HL-60 (cell line): ENCODE measurements around the gene VRK3.

Source experiments
- CTCF ChIP-seq: IDR thresholded peaks from one replicate; pipeline ENCODE4 v1.5.1; 2011; ENCODE audit warnings: low read length, control low read depth, inconsistent platforms; ENCODE audit not compliant: insufficient read depth
- GABPA ChIP-seq: IDR thresholded peaks from 2 replicates; pipeline ENCODE4 v1.6.1; 2012; ENCODE audit warnings: low read depth
- SPI1 ChIP-seq: IDR thresholded peaks from 2 replicates; pipeline ENCODE4 v1.6.1; 2012; ENCODE audit warnings: low read depth, mild to moderate bottlenecking, borderline replicate concordance
- TF ChIP-seq, protein P1 (sequence below): IDR thresholded peaks from 2 replicates; pipeline ENCODE4 v1.6.1; 2012; ENCODE audit warnings: low read depth; ENCODE audit not compliant: insufficient replicate concordance

- no peak for TF ChIP-seq CTCF
- no peak for TF ChIP-seq GABPA
- peak; percentile 54; the same call in 1 of the 2 replicates for TF ChIP-seq SPI1
- TF ChIP-seq, protein P1, sequence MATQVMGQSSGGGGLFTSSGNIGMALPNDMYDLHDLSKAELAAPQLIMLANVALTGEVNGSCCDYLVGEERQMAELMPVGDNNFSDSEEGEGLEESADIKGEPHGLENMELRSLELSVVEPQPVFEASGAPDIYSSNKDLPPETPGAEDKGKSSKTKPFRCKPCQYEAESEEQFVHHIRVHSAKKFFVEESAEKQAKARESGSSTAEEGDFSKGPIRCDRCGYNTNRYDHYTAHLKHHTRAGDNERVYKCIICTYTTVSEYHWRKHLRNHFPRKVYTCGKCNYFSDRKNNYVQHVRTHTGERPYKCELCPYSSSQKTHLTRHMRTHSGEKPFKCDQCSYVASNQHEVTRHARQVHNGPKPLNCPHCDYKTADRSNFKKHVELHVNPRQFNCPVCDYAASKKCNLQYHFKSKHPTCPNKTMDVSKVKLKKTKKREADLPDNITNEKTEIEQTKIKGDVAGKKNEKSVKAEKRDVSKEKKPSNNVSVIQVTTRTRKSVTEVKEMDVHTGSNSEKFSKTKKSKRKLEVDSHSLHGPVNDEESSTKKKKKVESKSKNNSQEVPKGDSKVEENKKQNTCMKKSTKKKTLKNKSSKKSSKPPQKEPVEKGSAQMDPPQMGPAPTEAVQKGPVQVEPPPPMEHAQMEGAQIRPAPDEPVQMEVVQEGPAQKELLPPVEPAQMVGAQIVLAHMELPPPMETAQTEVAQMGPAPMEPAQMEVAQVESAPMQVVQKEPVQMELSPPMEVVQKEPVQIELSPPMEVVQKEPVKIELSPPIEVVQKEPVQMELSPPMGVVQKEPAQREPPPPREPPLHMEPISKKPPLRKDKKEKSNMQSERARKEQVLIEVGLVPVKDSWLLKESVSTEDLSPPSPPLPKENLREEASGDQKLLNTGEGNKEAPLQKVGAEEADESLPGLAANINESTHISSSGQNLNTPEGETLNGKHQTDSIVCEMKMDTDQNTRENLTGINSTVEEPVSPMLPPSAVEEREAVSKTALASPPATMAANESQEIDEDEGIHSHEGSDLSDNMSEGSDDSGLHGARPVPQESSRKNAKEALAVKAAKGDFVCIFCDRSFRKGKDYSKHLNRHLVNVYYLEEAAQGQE: no peak
Measured at GRCh38 chr19:49954092-49954829, 70.9 kb downstream of the VRK3 start.
